IMR-90 (cell line): Measurements from ENCODE around the gene MAPKAPK2. TPM values are rescaled to one million over a fixed set of nuclear protein-coding genes. Genes with fewer than 3 reads are reported as not detected.

ENCODE experiments used
- ATAC-seq: fragments of 200-7000 bp; cut with Tn5 transposase; 2 replicates; pipeline ENCODE4 v1.9.1; 2020; ENCODE audit warnings: low read depth, mild to moderate bottlenecking, moderate library complexity
- BruUV-seq: library from RNA; stranded (reverse); fragments of 400-500 nt; replicated peaks from 2 replicates; lab custom pipeline; 2021; lab: Mats Ljungman, UMichigan
- CTCF ChIA-PET: fragments of 300-600 bp; formaldehyde crosslinking; extraction: SDS; loops from one replicate; lab custom pipeline; 2021; ENCODE audit warnings: antibody characterized with exemption; lab: Yijun Ruan, JAX
- POLR2A ChIA-PET: fragments of 300-600 bp; sonication (Branson Sonifier 250); formaldehyde crosslinking; loops from one replicate; lab custom pipeline; 2022; ENCODE audit warnings: antibody characterized with exemption; ENCODE audit not compliant: unreplicated experiment; lab: Charles Lee
- DNase-seq: peaks from one replicate; pipeline ENCODE4 v3.0.0; 2013
- H2AFZ ChIP-seq: replicated peaks from 2 replicates; pipeline ENCODE3; 2013; ENCODE audit warnings: low read length, mild to moderate bottlenecking; ENCODE audit not compliant: poor library complexity
- H2AK5ac ChIP-seq: 2 replicates; pipeline ENCODE4 v1.6.1; 2013; ENCODE audit warnings: low read depth, low read length, inconsistent platforms
- H2AK9ac ChIP-seq: replicated peaks from 2 replicates; pipeline ENCODE3; 2013; ENCODE audit warnings: mild to moderate bottlenecking, low read depth, low read length, moderate library complexity; ENCODE audit not compliant: poor library complexity
- H2BK120ac ChIP-seq: 2 replicates; pipeline ENCODE4 v1.6.1; 2013; ENCODE audit warnings: low read depth, low read length, inconsistent platforms
- H2BK15ac ChIP-seq: 3 replicates; pipeline ENCODE4 v1.6.1; 2013; ENCODE audit warnings: low read depth, low read length, inconsistent platforms
- H2BK20ac ChIP-seq: 2 replicates; pipeline ENCODE4 v1.6.1; 2013; ENCODE audit warnings: low read depth, mild to moderate bottlenecking, inconsistent platforms, low read length, moderate library complexity
- H2BK5ac ChIP-seq: 2 replicates; pipeline ENCODE4 v1.6.1; 2013; ENCODE audit warnings: mild to moderate bottlenecking, low read depth, low read length, inconsistent platforms; ENCODE audit not compliant: poor library complexity, severe bottlenecking
- H3K14ac ChIP-seq: replicated peaks from 2 replicates; pipeline ENCODE4 v1.6.1; 2013; ENCODE audit warnings: low read depth, low read length, inconsistent platforms
- H3K18ac ChIP-seq: 2 replicates; pipeline ENCODE4 v1.6.1; 2013; ENCODE audit warnings: low read depth, low read length, control low read depth
- H3K23ac ChIP-seq: 2 replicates; pipeline ENCODE4 v1.6.1; 2013; ENCODE audit warnings: low read depth, low read length, inconsistent platforms
- H3K27ac ChIP-seq: 2 replicates; pipeline ENCODE4 v1.5.1; 2013; ENCODE audit warnings: mild to moderate bottlenecking, control low read depth, low read length; ENCODE audit not compliant: insufficient read depth
- H3K27me3 ChIP-seq: 2 replicates; pipeline ENCODE4 v1.6.1; 2013; ENCODE audit warnings: low read length; ENCODE audit not compliant: control insufficient read depth, insufficient read depth
- H3K36me3 ChIP-seq: 2 replicates; pipeline ENCODE4 v1.6.1; 2013; ENCODE audit warnings: low read length, mixed read lengths; ENCODE audit not compliant: control insufficient read depth, insufficient read depth
- H3K4ac ChIP-seq: 2 replicates; pipeline ENCODE4 v1.6.1; 2013; ENCODE audit warnings: low read depth, low read length, inconsistent platforms
- H3K4me1 ChIP-seq: 2 replicates; pipeline ENCODE4 v1.6.1; 2013; ENCODE audit warnings: low read length, mixed read lengths; ENCODE audit not compliant: control insufficient read depth, insufficient read depth
- H3K4me2 ChIP-seq: 2 replicates; pipeline ENCODE4 v1.6.1; 2013; ENCODE audit warnings: low read depth, mild to moderate bottlenecking, control low read depth, low read length, moderate library complexity
- H3K4me3 ChIP-seq: 2 replicates; pipeline ENCODE4 v1.5.1; 2013; ENCODE audit warnings: low read depth, mild to moderate bottlenecking, control low read depth, low read length, moderate library complexity; ENCODE audit not compliant: insufficient read depth
- H3K56ac ChIP-seq: 2 replicates; pipeline ENCODE4 v1.6.1; 2013; ENCODE audit warnings: low read length, inconsistent platforms; ENCODE audit not compliant: insufficient read depth; ENCODE audit errors: extremely low read depth
- H3K79me1 ChIP-seq, 2 experiments: 2 replicates each; pipeline ENCODE4 v1.6.1; 2013; ENCODE audit warnings: low read length in 2 of 2, inconsistent platforms in 1 of 2, low read depth in 1 of 2
- H3K9ac ChIP-seq: 2 replicates; pipeline ENCODE4 v1.6.1; 2013; ENCODE audit warnings: low read depth, low read length, control low read depth
- H3K9me1 ChIP-seq: 2 replicates; pipeline ENCODE4 v1.6.1; 2013; ENCODE audit warnings: low read length, inconsistent platforms; ENCODE audit not compliant: insufficient read depth
- H3K9me3 ChIP-seq: 2 replicates; pipeline ENCODE4 v1.6.1; 2013; ENCODE audit warnings: low read length; ENCODE audit not compliant: control insufficient read depth, insufficient read depth
- H4K20me1 ChIP-seq: 2 replicates; pipeline ENCODE4 v1.6.1; 2013; ENCODE audit warnings: low read length, inconsistent platforms; ENCODE audit not compliant: insufficient read depth
- H4K5ac ChIP-seq: 2 replicates; pipeline ENCODE4 v1.6.1; 2013; ENCODE audit warnings: mild to moderate bottlenecking, low read depth, low read length, control low read depth
- H4K8ac ChIP-seq, 2 experiments: 2 replicates each; pipeline ENCODE4 v1.6.1; 2013; ENCODE audit warnings: low read depth in 2 of 2, low read length in 2 of 2, control low read depth in 1 of 2, inconsistent platforms in 1 of 2
- H4K91ac ChIP-seq: 2 replicates; pipeline ENCODE4 v1.6.1; 2013; ENCODE audit warnings: low read depth, low read length, inconsistent platforms; ENCODE audit not compliant: insufficient read depth
- BHLHE40 ChIP-seq: fragments of 150-350 bp; IDR thresholded peaks from 2 replicates; pipeline ENCODE4 v1.6.1; 2016; ENCODE audit warnings: mild to moderate bottlenecking, low read depth, low read length
- CEBPB ChIP-seq: IDR thresholded peaks from 2 replicates; pipeline ENCODE4 v1.6.1; 2012; ENCODE audit warnings: low read depth, low read length, improper control_type of control experiment
- CHD1 ChIP-seq: IDR thresholded peaks from 2 replicates; pipeline ENCODE4 v1.6.1; 2012; ENCODE audit warnings: low read depth, low read length, improper control_type of control experiment
- CTCF ChIP-seq: conservative IDR thresholded peaks from 2 replicates; pipeline ENCODE4 v1.5.1; 2012; ENCODE audit warnings: mild to moderate bottlenecking, low read depth, low read length, improper control_type of control experiment
- ELK1 ChIP-seq: fragments of 150-350 bp; IDR thresholded peaks from 2 replicates; pipeline ENCODE4 v1.6.1; 2016; ENCODE audit warnings: low read depth, mild to moderate bottlenecking, low read length, moderate library complexity, borderline replicate concordance
- FOS ChIP-seq: fragments of 150-350 bp; IDR thresholded peaks from 2 replicates; pipeline ENCODE4 v1.6.1; 2016; ENCODE audit warnings: low read depth, low read length
- MAZ ChIP-seq: IDR thresholded peaks from 2 replicates; pipeline ENCODE4 v1.6.1; 2012; ENCODE audit warnings: low read depth, mild to moderate bottlenecking, low read length, improper control_type of control experiment, moderate library complexity, borderline replicate concordance
- RAD21 ChIP-seq: IDR thresholded peaks from 2 replicates; pipeline ENCODE4 v1.6.1; 2012; ENCODE audit warnings: low read length, improper control_type of control experiment
- RCOR1 ChIP-seq: IDR thresholded peaks from 2 replicates; pipeline ENCODE4 v1.6.1; 2012; ENCODE audit warnings: mild to moderate bottlenecking, low read length, improper control_type of control experiment; ENCODE audit not compliant: insufficient replicate concordance
- RFX5 ChIP-seq: IDR thresholded peaks from 2 replicates; pipeline ENCODE4 v1.8.0; 2012; ENCODE audit warnings: low read depth, mild to moderate bottlenecking, low read length, moderate library complexity
- SMC3 ChIP-seq: fragments of 150-350 bp; IDR thresholded peaks from 2 replicates; pipeline ENCODE4 v1.6.1; 2016; ENCODE audit warnings: low read depth, mild to moderate bottlenecking, antibody characterized with exemption, low read length, moderate library complexity
- WGBS, 2 experiments: methylation state at CpG; one replicate each; pipeline versions ENCODE4 v1.1.5 to v1.1.7; 2013; ENCODE audit warnings: missing lambda C conversion rate in 2 of 2; ENCODE audit not compliant: insufficient read length in 1 of 2; ENCODE audit errors: extremely low coverage in 2 of 2; 5-methylcytosine and 5-hydroxymethylcytosine counted together
- dilution Hi-C: fragments of 300-500 bp; cut with HindIII; formaldehyde crosslinking; loops from one replicate; pipeline ENCODE4 v1.14.3; 2018; ENCODE audit warnings: low sequenced_read_pairs; ENCODE audit not compliant: unreplicated experiment
- in situ Hi-C: fragments of 300-500 bp; cut with MboI; formaldehyde crosslinking; loops from 3 replicates; pipeline ENCODE4 v1.14.3; 2019; ENCODE audit warnings: low sequenced_read_pairs, inconsistent platforms, mixed read lengths
- intact Hi-C: fragments of 100-400 bp; cut with micrococcal nuclease; formaldehyde crosslinking; loops from 2 replicates; pipeline ENCODE4 v1.10.0; 2022
- polyA plus RNA-seq, 3 experiments: library from polyadenylated mRNA; depleted of rRNA; stranded (reverse); fragments of >200 nt; gene quantifications; 2 replicates each; pipeline ENCODE4 v1.2.3, GENCODE V29; 2012; ENCODE audit warnings: low replicate concordance in 1 of 3
- total RNA-seq: library from RNA; depleted of rRNA; stranded (reverse); fragments of >200 nt; gene quantifications from 2 replicates; pipeline ENCODE4 v1.2.3, GENCODE V29; 2012

The MAPKAPK2 gene
- total and polyA plus RNA-seq, 2 of the 4 experiments (the other 2 are of a cell fraction): 56.5 to 66.4 TPM

- Histone ChIP-seq H3K4me3 (no peak overlapping the region), H3K9me3 (no peaks in the 10 kb centered on the region), H3K56ac (no peak overlapping the region), H2BK120ac (no peak overlapping the region), H4K20me1 (0 out of 2 replicates have a peak, but pooled peaks cover 3% of the 10 kb centered on the region), H3K36me3 (no peaks in the 10 kb centered on the region), H3K27ac (no peak overlapping the region), H2AFZ (no peak overlapping the region), H3K27me3 (0 out of 2 replicates have a peak, but pooled peaks cover 2% of the 10 kb centered on the region), H3K9me1 (peaks cover 13% of the 10 kb centered on the region), H2AK9ac (peak overlapping the region; percentile 25), H3K14ac (peak overlapping the region; percentile 49; the same call in 1 of the 2 replicates), H3K9ac (no peak overlapping the region), H3K23ac (peak overlapping the region; percentile 20; the same call in 1 of the 2 replicates), H3K4me2 (no peak overlapping the region), H3K79me1 (peaks cover 0 to 7% of the 10 kb centered on the region in 2 experiments; a peak in 1 of 4 replicates), H3K4ac (no peak overlapping the region; the same call in 1 of the 2 replicates), H2AK5ac (no peak overlapping the region), H2BK20ac (no peak overlapping the region), H3K4me1 (peaks cover 19% of the 10 kb centered on the region), H4K5ac (no peak overlapping the region), H2BK5ac (no peak overlapping the region), H4K8ac (no peak overlapping the region), H3K18ac (peak overlapping the region; percentile 14; the same call in 1 of the 2 replicates), H2BK15ac (peak overlapping the region; percentile 70; the same call in 1 of the 3 replicates), H4K91ac (no peak overlapping the region)
- WGBS, 2 experiments: 70% methylated on average over 2 of the region's 8 CpGs; no CpG with 5 or more reads in 1 of the 2 experiments
- DNase-seq: no peak
- intact Hi-C loops: no loop called here
- POLR2A ChIA-PET: interaction anchor here (0.6 kb wide), 1 partner anchor 29 kb away, joined by 10 read pairs; no protein-coding TSS in a partner anchor
- TF ChIP-seq ELK1 (no peak), RCOR1 (no peak), FOS (no peak), RAD21 (no peak), CTCF (no peak), RFX5 (no peak), SMC3 (no peak), MAZ (no peak), CHD1 (no peak), BHLHE40 (no peak), CEBPB (no peak)
- CTCF ChIA-PET: interaction anchor here (3.3 kb wide), 1 partner anchor 8 kb away, joined by 14 read pairs; no protein-coding TSS in a partner anchor
- in situ Hi-C loops: no loop called here
- BruUV-seq: no TSS peak
- dilution Hi-C loops: no loop called here
- no peak for ATAC-seq
These were observed 12.6 kb upstream of the MAPKAPK2 start for GRCh38 chr1:206672011-206672688.
